ENCODE measurements around the gene FOXN1. TPM values are rescaled to one million over a fixed set of nuclear protein-coding genes. Genes with fewer than 3 reads are reported as not detected.

FOXN1 gene
- total RNA-seq, 1 donor from 2014 or later: not detected

DNA sequence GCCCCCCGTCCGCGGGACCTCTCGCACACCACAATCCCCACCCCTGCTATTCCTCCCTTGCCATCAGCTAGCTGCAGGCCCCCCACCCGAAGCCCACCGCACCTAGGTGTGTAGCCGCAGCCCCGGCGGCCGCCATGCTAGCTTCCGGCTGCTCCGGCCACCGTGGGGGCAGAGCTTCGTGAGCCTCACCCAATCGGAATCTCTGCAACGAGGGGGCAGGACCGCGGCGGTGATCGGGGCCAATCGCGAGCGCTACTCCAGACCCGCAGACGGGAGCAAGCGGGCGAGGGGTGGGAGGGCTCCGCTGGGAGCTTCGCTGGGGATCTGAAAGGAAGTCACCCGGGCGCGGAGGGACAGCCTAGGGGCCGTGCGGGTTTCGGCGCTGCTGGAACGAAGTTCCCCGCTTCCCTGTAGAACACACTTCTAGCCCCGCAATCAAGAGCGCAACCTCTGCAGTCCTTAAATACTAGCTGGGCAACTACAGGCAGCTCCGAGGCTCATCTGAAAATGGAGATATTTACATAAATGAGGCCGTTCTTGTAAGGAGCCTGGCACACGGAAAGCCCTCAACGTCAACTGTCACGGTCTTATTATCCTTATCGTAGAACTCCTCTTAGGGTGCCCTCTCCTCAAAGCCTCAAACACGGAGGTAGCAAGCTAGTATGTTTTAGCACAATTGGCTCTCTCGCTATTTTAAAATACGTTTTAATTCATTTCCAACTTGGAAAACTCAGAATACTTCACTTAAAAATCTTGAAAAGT, 65.4 kb downstream of the FOXN1 start, which contains the start of gene PIGS:
TSS of gene PIGS (minus strand) at position 164 of the 762 bp plus-strand sequence. CDS start at position 136, 28 bp downstream.
- H3K4me3 Mint-ChIP-seq: peak within 1 kb of the TSS; percentile 97

DNA sequence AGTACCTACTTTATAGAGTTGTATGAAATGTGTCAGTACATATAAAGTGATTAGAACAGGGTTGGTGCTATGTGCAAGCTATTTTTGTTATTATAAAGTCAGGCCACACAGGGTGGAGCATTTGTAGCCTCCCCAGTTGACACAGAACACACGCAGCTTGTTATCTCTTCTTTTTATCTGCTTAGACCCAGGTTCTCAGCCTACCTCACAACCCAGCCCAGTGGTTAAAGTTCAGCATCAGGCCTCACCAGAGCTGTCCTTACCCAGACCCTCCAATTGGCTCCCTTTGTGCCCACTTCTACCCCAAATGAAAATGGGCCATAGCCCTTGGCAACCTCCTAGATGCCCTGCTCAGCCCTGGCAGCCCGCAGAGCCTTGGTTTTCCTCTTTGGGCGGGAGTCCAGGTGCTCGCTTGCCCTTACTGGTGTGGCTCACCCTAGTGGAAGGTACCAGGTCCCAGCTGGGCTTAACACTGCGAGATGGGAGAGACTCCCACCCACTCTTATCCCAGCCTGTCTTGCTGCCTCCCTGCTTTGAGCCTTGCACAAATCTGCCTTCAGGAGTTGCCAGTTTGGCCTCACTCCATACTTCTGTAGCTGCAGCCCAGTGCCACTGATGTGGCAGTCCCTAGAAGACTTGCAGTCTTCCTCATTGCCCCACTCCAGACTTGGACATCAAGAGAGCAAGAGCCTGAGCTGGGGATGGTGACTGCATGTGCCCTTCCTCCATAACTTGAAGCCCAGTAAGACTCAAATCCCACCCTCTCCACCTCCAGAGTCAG, 66.3 kb downstream of the FOXN1 start:
- Histone ChIP-seq H3K4me1 (peaks cover 7% of the 10 kb centered on the region), H3K79me2 (ENCODE audit: low read depth) (peaks cover 30% of the 10 kb centered on the region), H3F3A (ENCODE audit: low read depth) (peaks cover 19% of the 10 kb centered on the region), H3K9me3 (ENCODE audit: low read depth) (no peaks in the 10 kb centered on the region), H4K20me1 (ENCODE audit: low read depth) (peaks cover 17% of the 10 kb centered on the region), H3K27me3 (peaks cover 28% of the 10 kb centered on the region), H2AFZ (replicated peaks) (no peak overlapping the region), H3K9ac (no peak overlapping the region), H3K4me2 (peak overlapping the region; percentile 84), H3K4me3 (no peak overlapping the region), H3K36me3 (no peaks in the 10 kb centered on the region), H3K27ac (no peak overlapping the region)
- Mint-ChIP-seq H3K4me3 (peak overlapping the region; percentile 97), H3K9me3 (no peaks in the 10 kb centered on the region), H3K27me3 (ENCODE audit: insufficient read depth, low read depth) (peaks cover 11% of the 10 kb centered on the region), H3K4me1 (peaks cover 31% of the 10 kb centered on the region), H3K27ac (no peak overlapping the region), H3K36me3 (peaks cover 6% of the 10 kb centered on the region)
- TF ChIP-seq EZH2phosphoT487 (IDR thresholded peaks at IDR 0.05): no peak
- no peak for TF ChIP-seq EZH2 (IDR thresholded peaks at IDR 0.05)
- TF ChIP-seq, protein P1, sequence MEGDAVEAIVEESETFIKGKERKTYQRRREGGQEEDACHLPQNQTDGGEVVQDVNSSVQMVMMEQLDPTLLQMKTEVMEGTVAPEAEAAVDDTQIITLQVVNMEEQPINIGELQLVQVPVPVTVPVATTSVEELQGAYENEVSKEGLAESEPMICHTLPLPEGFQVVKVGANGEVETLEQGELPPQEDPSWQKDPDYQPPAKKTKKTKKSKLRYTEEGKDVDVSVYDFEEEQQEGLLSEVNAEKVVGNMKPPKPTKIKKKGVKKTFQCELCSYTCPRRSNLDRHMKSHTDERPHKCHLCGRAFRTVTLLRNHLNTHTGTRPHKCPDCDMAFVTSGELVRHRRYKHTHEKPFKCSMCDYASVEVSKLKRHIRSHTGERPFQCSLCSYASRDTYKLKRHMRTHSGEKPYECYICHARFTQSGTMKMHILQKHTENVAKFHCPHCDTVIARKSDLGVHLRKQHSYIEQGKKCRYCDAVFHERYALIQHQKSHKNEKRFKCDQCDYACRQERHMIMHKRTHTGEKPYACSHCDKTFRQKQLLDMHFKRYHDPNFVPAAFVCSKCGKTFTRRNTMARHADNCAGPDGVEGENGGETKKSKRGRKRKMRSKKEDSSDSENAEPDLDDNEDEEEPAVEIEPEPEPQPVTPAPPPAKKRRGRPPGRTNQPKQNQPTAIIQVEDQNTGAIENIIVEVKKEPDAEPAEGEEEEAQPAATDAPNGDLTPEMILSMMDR (IDR thresholded peaks at IDR 0.05): no peak
- no peak for DNase-seq (ENCODE audit: low spot score)

More for the DNA sequence above, 65.4 kb downstream of the FOXN1 start, which contains the start of gene PIGS:
- no peak for TF ChIP-seq EZH2 (IDR thresholded peaks at IDR 0.05)
- TF ChIP-seq EZH2phosphoT487 (IDR thresholded peaks at IDR 0.05): peak; percentile 45
- TF ChIP-seq, protein P1 (IDR thresholded peaks at IDR 0.05): no peak
- no peak within 1 kb of the TSS for H3K27ac ChIP-seq
- H3K4me1 ChIP-seq: peaks cover 7% of the 10 kb centered on the region
- H2AFZ ChIP-seq (replicated peaks): peak within 1 kb of the TSS; percentile 92
- Mint-ChIP-seq H3K36me3 (peaks cover 8% of the 10 kb centered on the region), H3K27me3 (ENCODE audit: insufficient read depth, low read depth) (peaks cover 11% of the 10 kb centered on the region), H3K27ac (peak within 1 kb of the TSS; percentile 51), H3K9me3 (no peaks in the 10 kb centered on the region), H3K4me1 (peaks cover 24% of the 10 kb centered on the region)
- peaks cover 34% of the 10 kb centered on the region for H3K79me2 ChIP-seq (ENCODE audit: low read depth)
- no peaks in the 10 kb centered on the region for H3K9me3 ChIP-seq (ENCODE audit: low read depth)
- peaks cover 14% of the 10 kb centered on the region for H3F3A ChIP-seq (ENCODE audit: low read depth)
- peaks cover 28% of the 10 kb centered on the region for H3K27me3 ChIP-seq
- peak within 1 kb of the TSS; percentile 84 for H3K4me2 ChIP-seq
- no peaks in the 10 kb centered on the region for H3K36me3 ChIP-seq
- peak; percentile 98 for DNase-seq (ENCODE audit: low spot score)
- peak within 1 kb of the TSS; percentile 91 for H3K4me3 ChIP-seq
- peaks cover 11% of the 10 kb centered on the region for H4K20me1 ChIP-seq (ENCODE audit: low read depth)
- H3K9ac ChIP-seq: peak within 1 kb of the TSS; percentile 56

GRCh38 chr17:28573040-28573380, 66.9 kb downstream of the FOXN1 start:
- TF ChIP-seq EZH2phosphoT487 (IDR thresholded peaks at IDR 0.05) (no peak), EZH2 (IDR thresholded peaks at IDR 0.05) (no peak)
- TF ChIP-seq, protein P1 (IDR thresholded peaks at IDR 0.05): no peak
- H4K20me1 ChIP-seq (ENCODE audit: low read depth): peaks cover 22% of the 10 kb centered on the region
- H3K27me3 ChIP-seq: peaks cover 28% of the 10 kb centered on the region
- Mint-ChIP-seq H3K27ac (no peak overlapping the region), H3K4me3 (no peak overlapping the region), H3K36me3 (peaks cover 8% of the 10 kb centered on the region), H3K9me3 (no peaks in the 10 kb centered on the region), H3K27me3 (ENCODE audit: insufficient read depth, low read depth) (peaks cover 13% of the 10 kb centered on the region), H3K4me1 (peaks cover 32% of the 10 kb centered on the region)
- no peak overlapping the region for H2AFZ ChIP-seq (replicated peaks)
- peaks cover 7% of the 10 kb centered on the region for H3K4me1 ChIP-seq
- peaks cover 25% of the 10 kb centered on the region for H3F3A ChIP-seq (ENCODE audit: low read depth)
- no peak overlapping the region for H3K4me2 ChIP-seq
- H3K36me3 ChIP-seq: no peaks in the 10 kb centered on the region
- H3K9ac ChIP-seq: no peak overlapping the region
- no peak overlapping the region for H3K4me3 ChIP-seq
- H3K27ac ChIP-seq: no peak overlapping the region
- H3K79me2 ChIP-seq (ENCODE audit: low read depth): peaks cover 25% of the 10 kb centered on the region
- H3K9me3 ChIP-seq (ENCODE audit: low read depth): no peaks in the 10 kb centered on the region
- DNase-seq (ENCODE audit: low spot score): no peak
